Psoas muscle (tissue), 8 donors: Measurements from ENCODE around the gene SPP2. TPM values are rescaled to one million over a fixed set of nuclear protein-coding genes. Genes with fewer than 3 reads are reported as not detected.

Source experiments
- ATAC-seq, 4 donors: fragments of 200-7000 bp; cut with Tn5 transposase; one replicate each; pipeline ENCODE4 v1.9.1; 2020; ENCODE audit warnings: moderate library complexity in 3 of 4, mild to moderate bottlenecking in 2 of 4
- DNase-seq, 2 donors: peaks; one replicate each; pipeline ENCODE4 v3.0.0-alpha.2; 2020
- H3K27ac ChIP-seq: fragments of 200-600 bp; one replicate; pipeline ENCODE4 v1.8.0; 2022
- H3K27me3 ChIP-seq, 3 donors: fragments of 200-600 bp in 1 of 3; one replicate each; pipeline versions ENCODE4 v1.6.1 to v1.8.0; 2013 to 2022; ENCODE audit warnings: low read length in 2 of 3, mild to moderate bottlenecking in 2 of 3, moderate library complexity in 1 of 3; ENCODE audit not compliant: insufficient read depth in 3 of 3
- H3K36me3 ChIP-seq, 2 donors: fragments of 200-600 bp in 1 of 2; one replicate each; pipeline versions ENCODE4 v1.6.1 to v1.8.0; 2013 to 2022; ENCODE audit warnings: low read depth in 1 of 2, mild to moderate bottlenecking in 1 of 2, moderate library complexity in 1 of 2; ENCODE audit not compliant: insufficient read depth in 1 of 2
- H3K4me1 ChIP-seq: fragments of 200-600 bp; one replicate; pipeline ENCODE4 v1.8.0; 2022
- H3K4me3 ChIP-seq: fragments of 200-600 bp; one replicate; pipeline ENCODE4 v1.8.0; 2022; ENCODE audit warnings: mild to moderate bottlenecking
- H3K9me3 ChIP-seq: fragments of 200-600 bp; one replicate; pipeline ENCODE4 v1.8.0; 2022
- CTCF ChIP-seq: fragments of 200-600 bp; IDR thresholded peaks from one replicate; pipeline ENCODE4 v1.8.0; 2022; ENCODE audit warnings: antibody characterized with exemption
- WGBS, 3 donors: extraction: QIAGEN DNeasy Blood & Tissue Kit; methylation state at CpG; one replicate each; pipeline versions ENCODE4 v1.1.6 to v1.1.7; 2013; 5-methylcytosine and 5-hydroxymethylcytosine counted together
- intact Hi-C, 2 donors: fragments of 100-400 bp; cut with DNase I; formaldehyde crosslinking; loops; one replicate each; pipeline versions ENCODE4 v1.11.0 to v1.14.2; 2022
- polyA plus RNA-seq, 3 donors: library from polyadenylated mRNA; stranded (reverse); fragments of 200-250 nt; gene quantifications; one replicate each; pipeline ENCODE4 v1.2.3, GENCODE V29; 2013
- total RNA-seq, 4 donors: library from RNA; stranded (reverse); fragmentation: NEBNext Ultra II Directional in 2 of 4; extraction: Animal tissue kit (Norgen Biotek cat#: 25700) in 2 of 4; gene quantifications; one replicate each; pipeline versions ENCODE4 v1.2.1 to v1.2.4, GENCODE V29; 2021 to 2023
- donor health status: healthy with polysubstance abuse.
- donor health status: DM: no; HTN: no; CAD: no; lungs with moderate emphysema.
- donor health status: Bipolar disorder and iron deficiency.
- donor health status: healthy.
- donor health status: DM: yes; HTN: yes; CAD: no.
- donor health status: DM: no; HTN: no; CAD: no.
- donor health status: DM: no; HTN: no; CAD: no.
- donor health status: DM: yes; HTN: yes; CAD: no.

The SPP2 gene
- total and polyA plus RNA-seq, 7 donors, result not detected

GRCh38 chr2:234005126-234005525, 45.4 kb upstream of the SPP2 start:
- ATAC-seq (no peak), DNase-seq (no peak)
- Histone ChIP-seq H3K36me3 (no peaks in the 10 kb centered on the region), H3K4me3 (no peak overlapping the region), H3K4me1 (no peaks in the 10 kb centered on the region), H3K27ac (no peak overlapping the region), H3K27me3 (no peaks in the 10 kb centered on the region), H3K9me3 (no peaks in the 10 kb centered on the region)
- intact Hi-C loops, result no loop called here
- no peak for TF ChIP-seq CTCF
- 73 to 89% (median 82%) methylated on average over 2 of the region's 2 CpGs for WGBS, 3 donors

GRCh38 chr2:234006501-234006900, 44.0 kb upstream of the SPP2 start:
- H3K27me3 ChIP-seq, result no peaks in the 10 kb centered on the region
- no peaks in the 10 kb centered on the region for H3K36me3 ChIP-seq
- H3K9me3 ChIP-seq, result no peaks in the 10 kb centered on the region
- no peaks in the 10 kb centered on the region for H3K4me1 ChIP-seq
- intact Hi-C loops, result no loop called here
- no peak for DNase-seq
- 83 to 85% (median 85%) methylated on average over 3 of the region's 3 CpGs for WGBS, 3 donors
- no peak for ATAC-seq
- H3K27ac ChIP-seq, result no peak overlapping the region
- H3K4me3 ChIP-seq, result no peak overlapping the region
- no peak for TF ChIP-seq CTCF

GRCh38 chr2:234014427-234014826, 36.1 kb upstream of the SPP2 start:
- DNase-seq, result no peak
- no peak for ATAC-seq
- no peak overlapping the region for H3K4me3 ChIP-seq
- H3K9me3 ChIP-seq, result no peaks in the 10 kb centered on the region
- TF ChIP-seq CTCF, result no peak
- H3K27me3 ChIP-seq, result no peaks in the 10 kb centered on the region
- intact Hi-C loops, result no loop called here
- H3K36me3 ChIP-seq, result no peaks in the 10 kb centered on the region
- no peak overlapping the region for H3K27ac ChIP-seq
- WGBS, 3 donors, result 95 to 97% (median 96%) methylated on average over 1 of the region's 1 CpG
- no peaks in the 10 kb centered on the region for H3K4me1 ChIP-seq

GRCh38 chr2:234015861-234016260, 34.6 kb upstream of the SPP2 start:
- Histone ChIP-seq H3K9me3 (no peaks in the 10 kb centered on the region), H3K4me3 (no peak overlapping the region), H3K27ac (no peak overlapping the region), H3K27me3 (peaks cover 0 to 2% (median 0%) of the 10 kb centered on the region in 3 donors), H3K4me1 (no peaks in the 10 kb centered on the region), H3K36me3 (no peaks in the 10 kb centered on the region)
- 64 to 76% (median 67%) methylated on average over 3 of the region's 3 CpGs for WGBS, 3 donors
- no peak for ATAC-seq
- intact Hi-C loops, result no loop called here
- TF ChIP-seq CTCF, result no peak
- no peak for DNase-seq

- WGBS, 3 donors, result 78 to 81% (median 80%) methylated on average over 4 of the region's 4 CpGs
- TF ChIP-seq CTCF, result no peak
- intact Hi-C loops, result no loop called here
- Histone ChIP-seq H3K9me3 (no peaks in the 10 kb centered on the region), H3K36me3 (no peaks in the 10 kb centered on the region), H3K4me1 (no peaks in the 10 kb centered on the region), H3K4me3 (no peak overlapping the region), H3K27me3 (peaks cover 0 to 4% (median 0%) of the 10 kb centered on the region in 3 donors), H3K27ac (no peak overlapping the region)
- DNase-seq, result no peak
- ATAC-seq, result no peak
Observed at GRCh38 chr2:234019896-234020295, 30.6 kb upstream of the SPP2 start.
